ENCODE results near the gene ABLIM1.

ABLIM1 gene

GRCh38 chr10:114552050-114552449, 106.0 kb downstream of the ABLIM1 start:
- TF ChIP-seq GATA3 (IDR thresholded peaks at IDR 0.05; ENCODE audit: low read depth, low read length) (no peak), GATA2 (IDR thresholded peaks at IDR 0.05; ENCODE audit: low read depth, low read length) (no peak)

GRCh38 chr10:114551636-114551972, 106.5 kb downstream of the ABLIM1 start:
- no peak for TF ChIP-seq GATA3 (IDR thresholded peaks at IDR 0.05; ENCODE audit: low read depth, low read length)
- no peak for TF ChIP-seq GATA2 (IDR thresholded peaks at IDR 0.05; ENCODE audit: low read depth, low read length)

- TF ChIP-seq GATA2 (IDR thresholded peaks at IDR 0.05; ENCODE audit: low read depth, low read length) (no peak), GATA3 (IDR thresholded peaks at IDR 0.05; ENCODE audit: low read depth, low read length) (no peak)
Observed at GRCh38 chr10:114550756-114551635, 107.1 kb downstream of the ABLIM1 start.

- TF ChIP-seq GATA3 (IDR thresholded peaks at IDR 0.05; ENCODE audit: low read depth, low read length) (no peak), GATA2 (IDR thresholded peaks at IDR 0.05; ENCODE audit: low read depth, low read length) (no peak)
Observed at GRCh38 chr10:114548662-114549061, 109.4 kb downstream of the ABLIM1 start.

- TF ChIP-seq GATA3 (IDR thresholded peaks at IDR 0.05; ENCODE audit: low read depth, low read length) (no peak), GATA2 (IDR thresholded peaks at IDR 0.05; ENCODE audit: low read depth, low read length) (no peak)
Observed at GRCh38 chr10:114547514-114547913, 110.6 kb downstream of the ABLIM1 start.

GRCh38 chr10:114547056-114547455, 111.0 kb downstream of the ABLIM1 start:
- TF ChIP-seq GATA2 (IDR thresholded peaks at IDR 0.05; ENCODE audit: low read depth, low read length): no peak
- TF ChIP-seq GATA3 (IDR thresholded peaks at IDR 0.05; ENCODE audit: low read depth, low read length): no peak

- TF ChIP-seq GATA2 (IDR thresholded peaks at IDR 0.05; ENCODE audit: low read depth, low read length): no peak
- TF ChIP-seq GATA3 (IDR thresholded peaks at IDR 0.05; ENCODE audit: low read depth, low read length): no peak
Observed at GRCh38 chr10:114545819-114546218, 112.3 kb downstream of the ABLIM1 start.

GRCh38 chr10:114545071-114545470, 113.0 kb downstream of the ABLIM1 start:
- no peak for TF ChIP-seq GATA3 (IDR thresholded peaks at IDR 0.05; ENCODE audit: low read depth, low read length)
- TF ChIP-seq GATA2 (IDR thresholded peaks at IDR 0.05; ENCODE audit: low read depth, low read length): no peak

GRCh38 chr10:114544045-114544659, 113.9 kb downstream of the ABLIM1 start:
- TF ChIP-seq GATA3 (IDR thresholded peaks at IDR 0.05; ENCODE audit: low read depth, low read length) (no peak), GATA2 (IDR thresholded peaks at IDR 0.05; ENCODE audit: low read depth, low read length) (no peak)

- TF ChIP-seq GATA2 (IDR thresholded peaks at IDR 0.05; ENCODE audit: low read depth, low read length): no peak
- no peak for TF ChIP-seq GATA3 (IDR thresholded peaks at IDR 0.05; ENCODE audit: low read depth, low read length)
Observed at GRCh38 chr10:114543456-114543855, 114.6 kb downstream of the ABLIM1 start.

GRCh38 chr10:114542373-114542772, 115.7 kb downstream of the ABLIM1 start:
- TF ChIP-seq GATA3 (IDR thresholded peaks at IDR 0.05; ENCODE audit: low read depth, low read length) (no peak), GATA2 (IDR thresholded peaks at IDR 0.05; ENCODE audit: low read depth, low read length) (no peak)

- no peak for TF ChIP-seq GATA3 (IDR thresholded peaks at IDR 0.05; ENCODE audit: low read depth, low read length)
- TF ChIP-seq GATA2 (IDR thresholded peaks at IDR 0.05; ENCODE audit: low read depth, low read length): no peak
Observed at GRCh38 chr10:114541797-114542160, 116.3 kb downstream of the ABLIM1 start.

- no peak for TF ChIP-seq GATA3 (IDR thresholded peaks at IDR 0.05; ENCODE audit: low read depth, low read length)
- TF ChIP-seq GATA2 (IDR thresholded peaks at IDR 0.05; ENCODE audit: low read depth, low read length): no peak
Observed at GRCh38 chr10:114541081-114541796, 116.8 kb downstream of the ABLIM1 start.

- no peak for TF ChIP-seq GATA2 (IDR thresholded peaks at IDR 0.05; ENCODE audit: low read depth, low read length)
- TF ChIP-seq GATA3 (IDR thresholded peaks at IDR 0.05; ENCODE audit: low read depth, low read length): no peak
Observed at GRCh38 chr10:114540236-114540635, 117.8 kb downstream of the ABLIM1 start.
